ENCODE data around the gene CHMP4A.

- TF ChIP-seq CTCF (IDR thresholded peaks at IDR 0.05; ENCODE audit: poor library complexity, severe bottlenecking) (no peak), TAF1 (IDR thresholded peaks at IDR 0.05; ENCODE audit: low read depth) (no peak), POLR2AphosphoS5 (IDR thresholded peaks at IDR 0.05) (no peak), EZH2 (IDR thresholded peaks at IDR 0.05; ENCODE audit: borderline replicate concordance, insufficient read depth, low read length, poor library complexity, severe bottlenecking) (no peak), REST (IDR thresholded peaks at IDR 0.05; ENCODE audit: borderline replicate concordance) (no peak)
Measured at GRCh38 chr14:24207104-24207551, 6.2 kb downstream of the CHMP4A start.

Measured in neural cell (in vitro differentiated cells).